WTC11 (cell line): Measurements from ENCODE around the gene ZNF878. TPM values are rescaled to one million over a fixed set of nuclear protein-coding genes. Genes with fewer than 3 reads are reported as not detected.

ENCODE experiments used
- ATAC-seq: fragments of 200-7000 bp; cut with Tn5 transposase; 2 replicates; pipeline ENCODE4 v1.10.0; 2021; ENCODE audit warnings: mild to moderate bottlenecking, moderate library complexity
- CTCF ChIA-PET: fragments of 300-600 bp; sonication (Branson Sonifier 250); formaldehyde crosslinking; loops from one replicate; lab custom pipeline; 2021; ENCODE audit warnings: antibody characterized with exemption; lab: Charles Lee
- POLR2A ChIA-PET: fragments of 350-600 bp; sonication (Branson Sonifier 250); formaldehyde crosslinking; loops from one replicate; lab custom pipeline; 2021; ENCODE audit warnings: antibody characterized with exemption; lab: Charles Lee
- DNase-seq: peaks from one replicate; pipeline ENCODE4 v3.0.0; 2021; ENCODE audit warnings: low spot score
- H3K27ac Mint-ChIP-seq: 2 replicates; pipeline ENCODE4 v1.8.0; 2021; ENCODE audit warnings: mixed read lengths
- H3K27me3 Mint-ChIP-seq: 2 replicates; pipeline ENCODE4 v1.8.0; 2021; ENCODE audit warnings: low read depth, mild to moderate bottlenecking, moderate library complexity, mixed read lengths
- H3K36me3 Mint-ChIP-seq: 2 replicates; pipeline ENCODE4 v1.8.0; 2021; ENCODE audit warnings: mixed read lengths
- H3K4me1 Mint-ChIP-seq: 2 replicates; pipeline ENCODE4 v1.8.0; 2022; ENCODE audit warnings: mixed read lengths
- H3K4me3 Mint-ChIP-seq: 2 replicates; pipeline ENCODE4 v1.8.0; 2021; ENCODE audit warnings: mild to moderate bottlenecking, moderate library complexity, mixed read lengths
- H3K9me3 Mint-ChIP-seq: 2 replicates; pipeline ENCODE4 v1.8.0; 2021; ENCODE audit warnings: mixed read lengths
- ATF1 ChIP-seq: sonication (generic); formaldehyde crosslinking; IDR thresholded peaks from 2 replicates; pipeline ENCODE4 v1.8.1; 2023; ENCODE audit warnings: mild to moderate bottlenecking, moderate library complexity, missing genetic modification reagents
- EMX1 ChIP-seq: fragments of 250-450 bp; sonication (Bioruptor Pico); IDR thresholded peaks from 2 replicates; pipeline ENCODE4 v1.8.0; 2021; ENCODE audit warnings: mild to moderate bottlenecking
- FOXJ3 ChIP-seq: sonication (generic); formaldehyde crosslinking; IDR thresholded peaks from 2 replicates; pipeline ENCODE4 v1.9.0; 2021; ENCODE audit warnings: missing genetic modification reagents, mild to moderate bottlenecking, borderline replicate concordance
- GABPB1 ChIP-seq: sonication (generic); formaldehyde crosslinking; IDR thresholded peaks from 2 replicates; pipeline ENCODE4 v1.8.1; 2023; ENCODE audit warnings: mild to moderate bottlenecking, missing genetic modification reagents
- GTF2I ChIP-seq: fragments of 250-450 bp; sonication (Bioruptor Pico); conservative IDR thresholded peaks from 2 replicates; pipeline ENCODE4 v1.4.0; 2021; ENCODE audit warnings: mild to moderate bottlenecking
- MXD4 ChIP-seq: fragments of 250-450 bp; sonication (Bioruptor Pico); IDR thresholded peaks from 2 replicates; pipeline ENCODE4 v1.8.0; 2021; ENCODE audit warnings: mild to moderate bottlenecking, moderate library complexity, borderline replicate concordance
- MYBL2 ChIP-seq: sonication (generic); formaldehyde crosslinking; IDR thresholded peaks from 2 replicates; pipeline ENCODE4 v1.8.1; 2023; ENCODE audit warnings: mild to moderate bottlenecking, moderate library complexity, missing genetic modification reagents
- NFYB ChIP-seq: sonication (generic); formaldehyde crosslinking; conservative IDR thresholded peaks from 2 replicates; pipeline ENCODE4 v1.8.0; 2022; ENCODE audit warnings: low read depth, missing genetic modification reagents
- NR2C2 ChIP-seq: sonication (generic); formaldehyde crosslinking; IDR thresholded peaks from 2 replicates; pipeline ENCODE4 v1.8.0; 2022; ENCODE audit warnings: mild to moderate bottlenecking, missing genetic modification reagents
- NR3C1 ChIP-seq: sonication (generic); formaldehyde crosslinking; conservative IDR thresholded peaks from 2 replicates; pipeline ENCODE4 v1.8.1; 2023; ENCODE audit warnings: low read depth, mild to moderate bottlenecking, missing genetic modification reagents
- OVOL2 ChIP-seq: fragments of 250-450 bp; sonication (Bioruptor Pico); IDR thresholded peaks from 2 replicates; pipeline ENCODE4 v1.9.0; 2021; ENCODE audit warnings: mild to moderate bottlenecking, borderline replicate concordance
- SOX15 ChIP-seq: fragments of 250-450 bp; sonication (Bioruptor Pico); IDR thresholded peaks from 2 replicates; pipeline ENCODE4 v1.9.0; 2021; ENCODE audit warnings: mild to moderate bottlenecking
- ZNF121 ChIP-seq: sonication (generic); formaldehyde crosslinking; IDR thresholded peaks from 2 replicates; pipeline ENCODE4 v1.8.0; 2023; ENCODE audit warnings: missing genetic modification reagents
- ZNF232 ChIP-seq: sonication (generic); formaldehyde crosslinking; IDR thresholded peaks from 2 replicates; pipeline ENCODE4 v1.8.0; 2022; ENCODE audit warnings: mild to moderate bottlenecking, missing genetic modification reagents
- ZNF317 ChIP-seq: sonication (generic); formaldehyde crosslinking; IDR thresholded peaks from 2 replicates; pipeline ENCODE4 v1.8.1; 2023; ENCODE audit warnings: low read depth, mild to moderate bottlenecking, moderate library complexity, missing genetic modification reagents, borderline replicate concordance
- total RNA-seq: library from RNA; stranded (reverse); gene quantifications from 3 replicates; pipeline ENCODE4 v1.2.3, GENCODE V29; 2021
- TF ChIP-seq, protein P1 (sequence below): sonication (generic); formaldehyde crosslinking; IDR thresholded peaks from 2 replicates; pipeline ENCODE4 v1.8.0; 2023; ENCODE audit warnings: missing genetic modification reagents, mild to moderate bottlenecking, borderline replicate concordance
- TF ChIP-seq, protein P2 (sequence below): sonication (generic); formaldehyde crosslinking; IDR thresholded peaks from 2 replicates; pipeline ENCODE4 v1.8.0; 2022; ENCODE audit warnings: missing genetic modification reagents
- TF ChIP-seq, protein P3 (sequence below): sonication (generic); formaldehyde crosslinking; IDR thresholded peaks from 2 replicates; pipeline ENCODE4 v1.8.0; 2022; ENCODE audit warnings: mild to moderate bottlenecking, missing genetic modification reagents
- TF ChIP-seq, protein P4 (sequence below): sonication (generic); formaldehyde crosslinking; IDR thresholded peaks from 2 replicates; pipeline ENCODE4 v1.8.1; 2022; ENCODE audit warnings: mild to moderate bottlenecking, missing genetic modification reagents, moderate library complexity, borderline replicate concordance
- TF ChIP-seq, protein P5 (sequence below): fragments of 250-450 bp; sonication (Bioruptor Pico); IDR thresholded peaks from 2 replicates; pipeline ENCODE4 v1.9.0; 2021; ENCODE audit warnings: mild to moderate bottlenecking
- TF ChIP-seq, protein P6 (sequence below): sonication (generic); formaldehyde crosslinking; IDR thresholded peaks from 2 replicates; pipeline ENCODE4 v1.8.1; 2023; ENCODE audit warnings: mild to moderate bottlenecking, missing genetic modification reagents, moderate library complexity
- TF ChIP-seq, protein P7 (sequence below): fragments of 250-450 bp; sonication (Bioruptor Pico); IDR thresholded peaks from 2 replicates; pipeline ENCODE4 v1.8.0; 2021; ENCODE audit warnings: mild to moderate bottlenecking

ZNF878 gene
- total RNA-seq, 1 experiment from 2014 or later = 12.5 TPM

DNA sequence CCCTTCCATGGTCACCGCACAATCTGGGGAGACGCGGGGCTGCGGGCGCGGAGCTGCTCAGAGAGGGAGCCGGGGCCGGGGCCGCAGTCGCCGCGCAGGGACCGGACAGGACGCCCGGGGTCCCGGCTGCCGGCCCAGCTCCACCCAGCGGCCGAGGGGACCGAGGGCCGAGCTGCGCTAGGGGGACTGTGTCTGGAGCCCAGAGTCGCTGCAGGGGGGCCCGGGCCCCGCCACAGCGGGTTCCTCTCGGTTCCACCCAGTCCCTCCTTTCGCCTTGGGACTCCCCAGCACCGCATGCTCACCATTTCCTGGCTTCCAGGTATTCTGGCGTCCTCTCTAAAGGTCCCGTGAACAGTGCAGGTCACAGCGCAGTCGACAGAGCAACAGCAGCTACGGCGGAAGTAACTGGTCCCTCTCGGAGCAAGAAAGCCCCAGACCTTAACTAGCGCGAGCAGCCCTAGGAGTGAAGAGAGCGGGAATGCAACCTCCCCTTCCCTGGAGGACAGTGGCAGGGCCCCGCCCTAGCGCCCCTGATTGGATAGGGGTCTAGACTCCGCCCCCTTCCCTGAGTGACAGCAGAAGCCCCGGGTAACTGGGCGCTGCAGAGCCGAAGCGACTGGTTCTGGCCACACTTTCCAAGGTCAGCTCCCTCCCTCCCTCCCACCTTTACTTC lies at the start of gene ZNF878 (continued):
- peak; percentile 72; the same call in 1 of the 2 replicates for TF ChIP-seq GABPB1 (CRISPR knock-in tag)
- no peak for TF ChIP-seq EMX1 (CRISPR knock-in tag)
- no peak for TF ChIP-seq MXD4 (CRISPR knock-in tag)
- TF ChIP-seq OVOL2 (CRISPR knock-in tag) = no peak
- TF ChIP-seq NFYB (CRISPR knock-in tag) = peak; percentile 74
- TF ChIP-seq, protein P1, sequence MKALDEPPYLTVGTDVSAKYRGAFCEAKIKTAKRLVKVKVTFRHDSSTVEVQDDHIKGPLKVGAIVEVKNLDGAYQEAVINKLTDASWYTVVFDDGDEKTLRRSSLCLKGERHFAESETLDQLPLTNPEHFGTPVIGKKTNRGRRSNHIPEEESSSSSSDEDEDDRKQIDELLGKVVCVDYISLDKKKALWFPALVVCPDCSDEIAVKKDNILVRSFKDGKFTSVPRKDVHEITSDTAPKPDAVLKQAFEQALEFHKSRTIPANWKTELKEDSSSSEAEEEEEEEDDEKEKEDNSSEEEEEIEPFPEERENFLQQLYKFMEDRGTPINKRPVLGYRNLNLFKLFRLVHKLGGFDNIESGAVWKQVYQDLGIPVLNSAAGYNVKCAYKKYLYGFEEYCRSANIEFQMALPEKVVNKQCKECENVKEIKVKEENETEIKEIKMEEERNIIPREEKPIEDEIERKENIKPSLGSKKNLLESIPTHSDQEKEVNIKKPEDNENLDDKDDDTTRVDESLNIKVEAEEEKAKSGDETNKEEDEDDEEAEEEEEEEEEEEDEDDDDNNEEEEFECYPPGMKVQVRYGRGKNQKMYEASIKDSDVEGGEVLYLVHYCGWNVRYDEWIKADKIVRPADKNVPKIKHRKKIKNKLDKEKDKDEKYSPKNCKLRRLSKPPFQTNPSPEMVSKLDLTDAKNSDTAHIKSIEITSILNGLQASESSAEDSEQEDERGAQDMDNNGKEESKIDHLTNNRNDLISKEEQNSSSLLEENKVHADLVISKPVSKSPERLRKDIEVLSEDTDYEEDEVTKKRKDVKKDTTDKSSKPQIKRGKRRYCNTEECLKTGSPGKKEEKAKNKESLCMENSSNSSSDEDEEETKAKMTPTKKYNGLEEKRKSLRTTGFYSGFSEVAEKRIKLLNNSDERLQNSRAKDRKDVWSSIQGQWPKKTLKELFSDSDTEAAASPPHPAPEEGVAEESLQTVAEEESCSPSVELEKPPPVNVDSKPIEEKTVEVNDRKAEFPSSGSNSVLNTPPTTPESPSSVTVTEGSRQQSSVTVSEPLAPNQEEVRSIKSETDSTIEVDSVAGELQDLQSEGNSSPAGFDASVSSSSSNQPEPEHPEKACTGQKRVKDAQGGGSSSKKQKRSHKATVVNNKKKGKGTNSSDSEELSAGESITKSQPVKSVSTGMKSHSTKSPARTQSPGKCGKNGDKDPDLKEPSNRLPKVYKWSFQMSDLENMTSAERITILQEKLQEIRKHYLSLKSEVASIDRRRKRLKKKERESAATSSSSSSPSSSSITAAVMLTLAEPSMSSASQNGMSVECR (CRISPR knock-in tag) = peak; percentile 55; the same call in 1 of the 2 replicates
- TF ChIP-seq, protein P2, sequence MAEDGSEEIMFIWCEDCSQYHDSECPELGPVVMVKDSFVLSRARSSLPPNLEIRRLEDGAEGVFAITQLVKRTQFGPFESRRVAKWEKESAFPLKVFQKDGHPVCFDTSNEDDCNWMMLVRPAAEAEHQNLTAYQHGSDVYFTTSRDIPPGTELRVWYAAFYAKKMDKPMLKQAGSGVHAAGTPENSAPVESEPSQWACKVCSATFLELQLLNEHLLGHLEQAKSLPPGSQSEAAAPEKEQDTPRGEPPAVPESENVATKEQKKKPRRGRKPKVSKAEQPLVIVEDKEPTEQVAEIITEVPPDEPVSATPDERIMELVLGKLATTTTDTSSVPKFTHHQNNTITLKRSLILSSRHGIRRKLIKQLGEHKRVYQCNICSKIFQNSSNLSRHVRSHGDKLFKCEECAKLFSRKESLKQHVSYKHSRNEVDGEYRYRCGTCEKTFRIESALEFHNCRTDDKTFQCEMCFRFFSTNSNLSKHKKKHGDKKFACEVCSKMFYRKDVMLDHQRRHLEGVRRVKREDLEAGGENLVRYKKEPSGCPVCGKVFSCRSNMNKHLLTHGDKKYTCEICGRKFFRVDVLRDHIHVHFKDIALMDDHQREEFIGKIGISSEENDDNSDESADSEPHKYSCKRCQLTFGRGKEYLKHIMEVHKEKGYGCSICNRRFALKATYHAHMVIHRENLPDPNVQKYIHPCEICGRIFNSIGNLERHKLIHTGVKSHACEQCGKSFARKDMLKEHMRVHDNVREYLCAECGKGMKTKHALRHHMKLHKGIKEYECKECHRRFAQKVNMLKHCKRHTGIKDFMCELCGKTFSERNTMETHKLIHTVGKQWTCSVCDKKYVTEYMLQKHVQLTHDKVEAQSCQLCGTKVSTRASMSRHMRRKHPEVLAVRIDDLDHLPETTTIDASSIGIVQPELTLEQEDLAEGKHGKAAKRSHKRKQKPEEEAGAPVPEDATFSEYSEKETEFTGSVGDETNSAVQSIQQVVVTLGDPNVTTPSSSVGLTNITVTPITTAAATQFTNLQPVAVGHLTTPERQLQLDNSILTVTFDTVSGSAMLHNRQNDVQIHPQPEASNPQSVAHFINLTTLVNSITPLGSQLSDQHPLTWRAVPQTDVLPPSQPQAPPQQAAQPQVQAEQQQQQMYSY (CRISPR knock-in tag) = no peak
- TF ChIP-seq ZNF317 (CRISPR knock-in tag) = 0 out of 2 replicates have a peak, but pooled peaks have one; percentile 8
- no peak for TF ChIP-seq ATF1 (CRISPR knock-in tag)
- no peak for TF ChIP-seq MYBL2 (CRISPR knock-in tag)
- TF ChIP-seq, protein P3, sequence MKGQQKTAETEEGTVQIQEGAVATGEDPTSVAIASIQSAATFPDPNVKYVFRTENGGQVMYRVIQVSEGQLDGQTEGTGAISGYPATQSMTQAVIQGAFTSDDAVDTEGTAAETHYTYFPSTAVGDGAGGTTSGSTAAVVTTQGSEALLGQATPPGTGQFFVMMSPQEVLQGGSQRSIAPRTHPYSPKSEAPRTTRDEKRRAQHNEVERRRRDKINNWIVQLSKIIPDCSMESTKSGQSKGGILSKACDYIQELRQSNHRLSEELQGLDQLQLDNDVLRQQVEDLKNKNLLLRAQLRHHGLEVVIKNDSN (CRISPR knock-in tag) = no peak
- no peak for TF ChIP-seq SOX15 (CRISPR knock-in tag)

DNA sequence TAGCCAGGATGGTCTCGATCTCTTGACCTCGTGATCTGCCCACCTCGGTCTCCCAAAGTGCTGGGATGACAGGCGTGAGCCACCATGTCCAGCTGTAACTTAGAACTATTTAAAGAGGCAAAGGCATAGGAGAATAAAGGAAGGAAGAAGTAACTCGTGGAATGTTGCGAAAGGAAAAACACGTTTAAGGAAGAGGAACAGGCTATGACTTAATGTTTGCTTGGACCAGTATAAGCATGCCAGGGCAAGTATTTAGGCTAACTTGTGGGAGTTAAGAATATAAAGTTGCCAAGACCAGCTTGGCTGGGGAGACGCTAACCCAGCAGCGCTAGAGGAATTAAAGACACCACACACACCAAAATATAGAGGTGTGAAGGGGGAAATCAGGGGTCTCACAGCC lies 45.3 kb upstream of the ZNF878 start:
- Mint-ChIP-seq H3K9me3 (peaks cover 64% of the 10 kb centered on the region), H3K36me3 (peaks cover 85% of the 10 kb centered on the region), H3K27ac (no peak overlapping the region), H3K4me1 (peaks cover 4% of the 10 kb centered on the region), H3K27me3 (no peaks in the 10 kb centered on the region; the same call in 1 of the 2 replicates), H3K4me3 (no peak overlapping the region)
- POLR2A ChIA-PET = no interaction called here
- no peak for DNase-seq
- no peak for ATAC-seq
- CTCF ChIA-PET = interaction anchor here (0.6 to 1.4 kb wide), 5 partner anchors 38 to 300 kb away, joined by 3 to 4 read pairs (median 3); partner anchors contain the start of gene ZNF878
- TF ChIP-seq ZNF232 (CRISPR knock-in tag) (no peak), FOXJ3 (CRISPR knock-in tag) (no peak), ZNF121 (CRISPR knock-in tag) (no peak), NR3C1 (CRISPR knock-in tag) (no peak), NR2C2 (no peak), GTF2I (CRISPR knock-in tag) (no peak)
- TF ChIP-seq, protein P4, sequence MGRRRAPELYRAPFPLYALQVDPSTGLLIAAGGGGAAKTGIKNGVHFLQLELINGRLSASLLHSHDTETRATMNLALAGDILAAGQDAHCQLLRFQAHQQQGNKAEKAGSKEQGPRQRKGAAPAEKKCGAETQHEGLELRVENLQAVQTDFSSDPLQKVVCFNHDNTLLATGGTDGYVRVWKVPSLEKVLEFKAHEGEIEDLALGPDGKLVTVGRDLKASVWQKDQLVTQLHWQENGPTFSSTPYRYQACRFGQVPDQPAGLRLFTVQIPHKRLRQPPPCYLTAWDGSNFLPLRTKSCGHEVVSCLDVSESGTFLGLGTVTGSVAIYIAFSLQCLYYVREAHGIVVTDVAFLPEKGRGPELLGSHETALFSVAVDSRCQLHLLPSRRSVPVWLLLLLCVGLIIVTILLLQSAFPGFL (CRISPR knock-in tag) = no peak
- TF ChIP-seq, protein P5, sequence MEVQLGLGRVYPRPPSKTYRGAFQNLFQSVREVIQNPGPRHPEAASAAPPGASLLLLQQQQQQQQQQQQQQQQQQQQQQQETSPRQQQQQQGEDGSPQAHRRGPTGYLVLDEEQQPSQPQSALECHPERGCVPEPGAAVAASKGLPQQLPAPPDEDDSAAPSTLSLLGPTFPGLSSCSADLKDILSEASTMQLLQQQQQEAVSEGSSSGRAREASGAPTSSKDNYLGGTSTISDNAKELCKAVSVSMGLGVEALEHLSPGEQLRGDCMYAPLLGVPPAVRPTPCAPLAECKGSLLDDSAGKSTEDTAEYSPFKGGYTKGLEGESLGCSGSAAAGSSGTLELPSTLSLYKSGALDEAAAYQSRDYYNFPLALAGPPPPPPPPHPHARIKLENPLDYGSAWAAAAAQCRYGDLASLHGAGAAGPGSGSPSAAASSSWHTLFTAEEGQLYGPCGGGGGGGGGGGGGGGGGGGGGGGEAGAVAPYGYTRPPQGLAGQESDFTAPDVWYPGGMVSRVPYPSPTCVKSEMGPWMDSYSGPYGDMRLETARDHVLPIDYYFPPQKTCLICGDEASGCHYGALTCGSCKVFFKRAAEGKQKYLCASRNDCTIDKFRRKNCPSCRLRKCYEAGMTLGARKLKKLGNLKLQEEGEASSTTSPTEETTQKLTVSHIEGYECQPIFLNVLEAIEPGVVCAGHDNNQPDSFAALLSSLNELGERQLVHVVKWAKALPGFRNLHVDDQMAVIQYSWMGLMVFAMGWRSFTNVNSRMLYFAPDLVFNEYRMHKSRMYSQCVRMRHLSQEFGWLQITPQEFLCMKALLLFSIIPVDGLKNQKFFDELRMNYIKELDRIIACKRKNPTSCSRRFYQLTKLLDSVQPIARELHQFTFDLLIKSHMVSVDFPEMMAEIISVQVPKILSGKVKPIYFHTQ (CRISPR knock-in tag) = no peak
- TF ChIP-seq, protein P6, sequence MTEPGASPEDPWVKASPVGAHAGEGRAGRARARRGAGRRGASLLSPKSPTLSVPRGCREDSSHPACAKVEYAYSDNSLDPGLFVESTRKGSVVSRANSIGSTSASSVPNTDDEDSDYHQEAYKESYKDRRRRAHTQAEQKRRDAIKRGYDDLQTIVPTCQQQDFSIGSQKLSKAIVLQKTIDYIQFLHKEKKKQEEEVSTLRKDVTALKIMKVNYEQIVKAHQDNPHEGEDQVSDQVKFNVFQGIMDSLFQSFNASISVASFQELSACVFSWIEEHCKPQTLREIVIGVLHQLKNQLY (CRISPR knock-in tag) = no peak
- TF ChIP-seq, protein P7, sequence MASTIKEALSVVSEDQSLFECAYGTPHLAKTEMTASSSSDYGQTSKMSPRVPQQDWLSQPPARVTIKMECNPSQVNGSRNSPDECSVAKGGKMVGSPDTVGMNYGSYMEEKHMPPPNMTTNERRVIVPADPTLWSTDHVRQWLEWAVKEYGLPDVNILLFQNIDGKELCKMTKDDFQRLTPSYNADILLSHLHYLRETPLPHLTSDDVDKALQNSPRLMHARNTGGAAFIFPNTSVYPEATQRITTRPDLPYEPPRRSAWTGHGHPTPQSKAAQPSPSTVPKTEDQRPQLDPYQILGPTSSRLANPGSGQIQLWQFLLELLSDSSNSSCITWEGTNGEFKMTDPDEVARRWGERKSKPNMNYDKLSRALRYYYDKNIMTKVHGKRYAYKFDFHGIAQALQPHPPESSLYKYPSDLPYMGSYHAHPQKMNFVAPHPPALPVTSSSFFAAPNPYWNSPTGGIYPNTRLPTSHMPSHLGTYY (CRISPR knock-in tag) = no peak
